GM18517 (cell line): Measurements from ENCODE around the gene DENND2A.
"Not testable (repeated sequence)": the region's sequence is repeated elsewhere in the genome, so short reads cannot be mapped to it uniquely, and the experiment has no call there.

ENCODE experiments used
- ATAC-seq: cut with Tn5 transposase; IDR thresholded peaks from one replicate; pipeline ENCODE4 v1.9.1; 2021; ENCODE audit warnings: mild to moderate bottlenecking, moderate library complexity; ENCODE audit not compliant: unreplicated experiment

Gene DENND2A

GRCh38 chr7:140557069-140557468 is 83.5 kb downstream of the DENND2A start:
- ATAC-seq, result no peak

DNA sequence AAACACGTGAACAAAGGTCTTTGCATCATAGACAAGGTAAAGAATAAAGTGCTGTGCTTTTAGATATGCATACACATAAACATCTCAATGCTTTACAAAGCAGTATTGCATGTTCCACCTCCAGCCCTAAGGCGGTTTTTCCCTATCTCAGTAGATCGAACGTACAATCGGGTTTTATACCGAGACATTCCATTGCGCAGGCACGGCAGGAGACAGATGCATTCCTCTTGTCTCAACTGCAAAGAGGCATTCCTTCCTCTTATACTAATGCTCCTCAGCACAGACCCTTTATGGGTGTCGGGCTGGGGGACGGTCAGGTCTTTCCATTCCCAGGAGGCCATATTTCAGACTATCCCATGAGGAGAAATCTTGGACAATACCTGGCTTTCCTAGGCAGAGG is 87.4 kb downstream of the DENND2A start:
- ATAC-seq, result not testable (repeated sequence)

DNA sequence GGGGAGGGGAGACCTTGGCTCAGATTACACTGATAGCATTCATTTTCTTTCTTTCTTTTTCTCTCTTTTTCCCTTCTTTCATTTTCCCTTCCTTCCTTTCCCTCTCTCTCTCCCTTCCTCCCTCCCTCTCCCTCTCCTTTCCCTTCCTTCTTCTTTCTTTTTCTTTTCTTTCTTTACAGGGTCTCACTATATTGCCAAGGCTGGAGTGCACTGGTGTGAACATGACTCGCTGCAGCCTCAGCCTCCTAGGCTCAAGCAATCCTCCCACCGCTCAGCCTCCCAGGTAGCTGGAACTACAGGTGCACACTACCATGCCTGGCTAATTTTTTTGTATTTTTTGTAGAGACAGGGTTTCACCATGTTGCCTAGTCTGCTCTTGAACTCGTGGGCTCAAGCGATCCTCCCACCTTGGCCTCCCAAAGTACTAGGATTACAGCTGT is 88.4 kb downstream of the DENND2A start:
- no peak for ATAC-seq

- ATAC-seq, result no peak
Observed at GRCh38 chr7:140551355-140552239, 89.0 kb downstream of the DENND2A start.

GRCh38 chr7:140546947-140547346 is 93.7 kb downstream of the DENND2A start:
- ATAC-seq, result no peak

DNA sequence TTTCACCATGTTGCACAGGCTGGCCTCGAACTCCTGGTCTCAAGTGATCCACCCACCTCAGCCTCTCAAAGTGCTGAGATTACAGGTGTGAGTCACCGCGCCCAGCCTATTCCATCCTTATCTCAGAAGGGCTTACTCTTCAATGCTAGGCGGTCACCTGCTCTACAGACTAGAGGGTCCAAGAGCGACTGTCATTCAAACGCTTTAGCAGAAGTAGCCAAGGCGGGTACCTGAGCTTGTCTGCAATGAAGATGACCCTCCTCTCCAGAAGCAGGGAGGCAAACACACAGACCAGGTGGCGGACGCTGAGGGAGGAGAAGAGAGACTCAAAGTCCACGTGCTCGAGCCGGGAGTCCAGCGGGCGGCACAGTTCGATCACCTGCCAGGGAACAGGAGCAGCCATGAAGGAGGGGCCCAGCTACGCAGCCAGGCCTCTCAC is 96.2 kb downstream of the DENND2A start:
- ATAC-seq, result no peak

DNA sequence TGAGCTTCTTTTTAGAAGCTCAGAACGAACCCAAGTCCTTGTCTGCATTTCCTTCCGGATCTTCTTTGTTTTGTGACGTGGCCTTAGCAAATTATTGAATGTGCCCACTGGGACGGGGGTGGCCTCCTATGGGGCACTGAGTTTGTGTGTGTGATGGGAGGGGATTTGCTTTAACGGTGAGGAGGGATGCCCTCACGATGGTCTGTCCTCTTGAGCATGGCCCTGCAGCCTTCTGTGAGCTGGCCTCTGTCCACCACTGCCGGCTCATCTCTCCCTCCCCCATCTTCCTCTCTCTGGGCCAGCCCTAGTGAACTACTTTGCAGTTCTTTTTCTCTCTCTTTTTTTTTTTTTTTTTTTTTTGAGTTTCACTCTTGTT is 98.4 kb downstream of the DENND2A start:
- no peak for ATAC-seq

GRCh38 chr7:140541513-140542227 is 98.9 kb downstream of the DENND2A start:
- no peak for ATAC-seq

DNA sequence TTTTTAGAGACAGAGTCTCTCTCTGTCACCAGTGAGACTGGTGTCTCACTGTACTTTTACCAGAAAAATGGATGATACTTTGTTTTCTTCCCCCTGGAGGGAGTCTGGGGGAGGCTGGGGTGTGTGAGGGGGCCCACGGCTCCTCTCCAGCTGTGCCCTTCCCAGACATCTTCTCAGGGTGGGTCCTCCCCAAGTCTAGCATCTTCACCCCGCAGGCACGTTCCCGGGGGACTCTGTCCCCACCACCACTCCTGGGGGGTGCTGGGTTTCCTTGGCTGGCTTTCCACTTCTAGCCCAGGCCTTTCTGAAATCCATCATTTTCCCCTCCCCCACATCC is 99.5 kb downstream of the DENND2A start:
- ATAC-seq, result no peak

DNA sequence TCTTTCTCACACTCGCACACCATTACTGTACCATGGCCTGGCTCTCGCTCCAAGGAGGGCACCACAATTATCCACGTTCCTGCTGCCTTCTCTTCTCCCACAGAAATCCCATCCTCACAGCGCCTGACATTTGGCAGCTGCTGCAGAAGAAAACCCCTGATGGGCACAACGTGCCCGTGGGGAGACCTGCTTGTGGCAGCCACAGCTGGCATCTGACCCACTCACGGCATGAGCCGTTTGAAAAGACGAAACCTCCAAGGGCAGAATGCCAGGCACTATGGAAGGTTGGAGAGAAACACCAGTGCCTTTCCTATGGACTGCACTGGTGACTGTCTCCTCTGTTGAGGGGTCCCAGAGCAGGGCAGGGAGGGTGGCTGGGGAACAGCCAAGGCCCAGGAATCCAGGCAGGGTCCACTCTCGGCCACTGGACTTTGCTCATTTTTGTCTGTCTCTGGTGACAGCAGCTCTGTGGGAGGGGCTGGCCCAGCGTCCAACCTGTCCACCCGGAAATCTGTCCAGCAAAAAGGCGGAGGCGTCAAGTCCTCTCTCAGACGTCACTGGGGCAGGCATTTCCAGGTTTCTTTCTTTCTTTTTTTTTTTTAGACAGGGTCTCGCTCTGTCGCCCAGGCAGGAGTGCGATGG is 100.4 kb downstream of the DENND2A start:
- ATAC-seq, result no peak

DNA sequence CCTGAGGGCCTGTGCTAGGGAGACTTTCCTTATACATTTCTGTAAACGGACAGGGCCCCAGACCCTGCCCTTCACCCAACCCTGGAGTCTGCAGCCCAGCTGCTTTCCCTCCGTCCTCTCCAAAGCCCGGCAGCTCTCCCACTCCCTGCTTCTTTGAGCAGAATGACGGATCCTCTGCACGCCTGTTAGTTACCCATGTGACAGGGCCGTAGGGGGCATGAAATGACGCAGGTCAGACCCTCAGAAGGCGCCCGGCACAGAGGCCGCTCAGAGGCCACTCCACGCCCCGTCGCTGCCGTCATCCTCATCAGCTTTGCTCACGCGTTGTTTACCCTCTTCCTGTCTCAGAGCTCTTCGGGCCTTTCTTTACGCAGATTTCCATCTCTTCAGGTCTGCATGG is 101.2 kb downstream of the DENND2A start:
- no peak for ATAC-seq

DNA sequence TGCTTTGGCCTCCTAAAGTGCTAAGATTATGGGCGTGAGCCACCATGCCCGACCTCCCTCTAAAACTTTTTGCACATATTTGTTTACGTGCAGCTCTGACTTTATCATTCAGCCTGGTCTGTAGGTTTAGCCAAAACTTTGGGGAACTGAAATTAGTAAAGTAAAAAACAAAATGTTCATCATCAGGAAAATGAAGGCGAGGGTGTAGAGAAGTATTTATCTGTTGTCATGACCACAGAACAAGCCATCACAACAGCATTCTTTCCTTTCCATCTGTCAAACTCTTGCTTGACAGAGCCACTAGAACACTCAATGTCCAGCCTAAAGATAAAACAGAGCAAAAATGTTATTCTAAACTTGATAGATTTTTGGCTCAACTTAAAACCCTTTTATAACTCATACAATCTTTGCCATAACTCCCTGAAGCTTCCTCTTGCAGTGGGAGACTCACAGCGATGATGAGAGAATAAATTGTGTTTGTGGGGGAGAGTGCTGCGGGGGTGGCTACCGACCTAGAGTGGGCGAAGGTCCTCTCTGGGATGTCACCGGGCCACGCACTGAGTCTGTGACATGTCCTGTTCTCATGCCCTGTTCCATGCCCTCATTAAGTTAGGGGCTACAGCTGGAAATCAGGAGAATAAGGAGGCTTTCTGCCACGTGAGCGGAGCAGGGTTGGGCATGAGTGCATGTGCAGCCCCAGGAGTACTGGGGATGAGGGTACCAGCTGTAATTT is 102.7 kb downstream of the DENND2A start:
- ATAC-seq, result no peak

- no peak for ATAC-seq
Observed at GRCh38 chr7:140534743-140535142, 105.9 kb downstream of the DENND2A start.

DNA sequence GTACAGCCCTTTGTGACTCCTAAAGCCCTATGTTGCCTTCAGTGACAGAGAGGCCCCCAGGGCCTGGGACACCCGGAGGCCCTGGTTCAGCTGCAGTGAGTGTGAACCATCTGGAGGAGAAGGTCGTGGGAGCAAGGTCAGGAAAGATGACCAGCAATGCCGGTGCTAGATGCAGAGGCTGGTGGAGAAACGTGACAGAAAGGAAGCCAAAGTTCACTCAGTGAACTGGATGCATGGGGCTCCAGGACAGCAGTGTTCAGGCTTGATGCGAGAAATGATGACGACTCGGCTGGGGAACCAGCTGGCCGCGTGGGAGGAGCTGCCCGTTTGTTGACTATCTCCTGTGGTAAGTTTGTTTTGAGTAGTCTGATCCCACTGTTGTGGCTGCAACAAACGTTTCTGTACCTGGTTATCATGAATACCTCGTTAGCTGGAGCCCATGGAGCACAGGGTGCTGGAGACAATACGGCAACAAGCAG is 107.2 kb downstream of the DENND2A start:
- ATAC-seq, result no peak

DNA sequence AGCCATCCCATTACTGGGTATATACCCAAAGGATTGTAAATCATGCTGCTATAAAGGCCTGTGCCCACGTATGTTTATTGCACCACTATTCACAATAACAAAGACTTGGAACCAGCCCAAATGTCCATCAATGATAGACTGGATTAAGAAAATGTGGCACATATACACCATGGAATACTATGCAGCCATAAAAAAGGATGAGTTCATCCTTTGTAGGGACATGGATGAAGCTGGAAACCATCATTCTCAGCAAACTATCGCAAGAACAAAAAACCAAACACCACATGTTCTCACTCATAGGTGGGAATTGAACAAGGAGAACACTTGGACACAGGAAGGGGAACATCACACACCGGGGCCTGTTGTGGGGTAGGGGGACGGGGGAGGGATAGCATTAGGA is 111.2 kb downstream of the DENND2A start:
- not testable (repeated sequence) for ATAC-seq

GRCh38 chr7:140526787-140527664 is 113.6 kb downstream of the DENND2A start:
- no peak for ATAC-seq

DNA sequence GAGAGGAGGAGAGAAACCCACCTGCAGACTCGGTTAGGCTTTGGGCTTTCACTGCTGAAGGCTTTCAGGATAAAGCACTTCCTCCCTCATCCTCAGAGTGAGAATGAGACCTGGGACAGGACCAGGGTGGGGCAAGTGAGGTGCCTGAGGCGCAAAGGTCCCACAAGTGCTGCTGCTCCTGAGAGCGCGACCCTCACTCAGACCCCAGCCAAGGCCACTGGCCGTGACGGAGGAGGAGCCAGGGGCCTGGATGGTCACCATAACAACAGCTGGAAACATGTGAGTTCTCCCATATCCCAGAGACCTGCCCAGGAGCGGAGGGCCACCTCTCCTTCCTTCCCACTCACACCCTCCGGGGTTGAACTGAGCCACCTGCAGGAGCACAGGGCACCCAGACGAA is 114.4 kb downstream of the DENND2A start:
- no peak for ATAC-seq

DNA sequence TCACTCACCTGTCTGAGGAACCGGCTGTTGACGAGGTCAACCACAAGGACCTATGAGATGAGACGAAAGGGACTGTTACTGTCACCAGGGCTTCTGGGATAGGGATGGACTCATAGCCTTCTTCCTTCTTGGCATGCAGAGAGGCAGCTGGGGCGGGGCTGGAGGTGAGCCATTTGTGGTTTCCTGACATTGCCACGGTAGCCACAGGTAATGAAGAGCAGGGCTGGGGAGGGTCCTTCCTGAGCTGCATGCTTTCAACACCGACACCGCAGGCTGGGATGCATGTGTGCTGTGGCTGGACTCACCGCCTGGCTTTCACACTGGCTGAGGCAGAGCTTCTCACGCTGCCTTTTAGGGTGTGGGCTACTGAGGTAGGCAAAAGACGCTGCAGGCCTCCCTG is 114.9 kb downstream of the DENND2A start:
- no peak for ATAC-seq

DNA sequence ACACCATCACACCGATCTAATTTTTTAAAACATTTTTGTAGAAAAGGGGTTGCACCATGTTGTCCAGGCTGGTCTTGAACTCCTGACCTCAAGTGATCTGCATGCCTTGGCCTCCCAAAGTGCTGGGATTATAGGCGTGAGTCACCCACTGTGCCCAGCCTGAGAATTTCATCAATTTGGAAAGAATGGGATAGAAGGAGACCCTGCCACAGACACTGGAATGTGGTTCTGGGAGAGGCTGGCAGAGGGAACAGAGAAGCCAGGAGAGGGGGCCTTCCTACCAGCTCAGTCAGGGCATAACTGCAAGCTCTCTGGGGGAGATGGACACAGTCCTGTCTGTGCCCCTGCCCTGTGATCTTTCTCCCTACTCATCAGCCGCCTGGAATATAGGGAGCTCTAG is 119.2 kb downstream of the DENND2A start:
- ATAC-seq, result no peak

- no peak for ATAC-seq
Observed at GRCh38 chr7:140519007-140519399, 121.6 kb downstream of the DENND2A start.
